HG03175 (cell line): Measurements from ENCODE around the gene C1QTNF1.
"Not testable (repeated sequence)": the region's sequence is repeated elsewhere in the genome, so short reads cannot be mapped to it uniquely, and the experiment has no call there.

Source experiments
- ATAC-seq: cut with Tn5 transposase; IDR thresholded peaks from one replicate; pipeline ENCODE4 v1.9.1; 2021; ENCODE audit warnings: mild to moderate bottlenecking, moderate library complexity; ENCODE audit not compliant: unreplicated experiment

C1QTNF1 gene

GRCh38 chr17:79022507-79022991, 1.4 kb upstream of the C1QTNF1 start:
- ATAC-seq: no peak

- ATAC-seq: no peak
These were observed 726 bp upstream of the C1QTNF1 start for GRCh38 chr17:79023180-79023705.

GRCh38 chr17:79024901-79025737, 1.1 kb downstream of the C1QTNF1 start:
- ATAC-seq: no peak

- no peak for ATAC-seq
These were observed 2.7 kb downstream of the C1QTNF1 start for GRCh38 chr17:79026376-79027273.

GRCh38 chr17:79027274-79027924, 3.4 kb downstream of the C1QTNF1 start:
- no peak for ATAC-seq

GRCh38 chr17:79027925-79028491, 4.0 kb downstream of the C1QTNF1 start:
- ATAC-seq: no peak

GRCh38 chr17:79028496-79029326, 4.7 kb downstream of the C1QTNF1 start:
- ATAC-seq: no peak

- ATAC-seq: no peak
These were observed 5.5 kb downstream of the C1QTNF1 start for GRCh38 chr17:79029327-79030009.

- ATAC-seq: not testable (repeated sequence)
These were observed 6.7 kb downstream of the C1QTNF1 start for GRCh38 chr17:79030636-79031035.

- ATAC-seq: no peak
These were observed 8.3 kb downstream of the C1QTNF1 start for GRCh38 chr17:79031996-79032875.

GRCh38 chr17:79033046-79033616, 9.2 kb downstream of the C1QTNF1 start:
- no peak for ATAC-seq

GRCh38 chr17:79033741-79034501, 10.0 kb downstream of the C1QTNF1 start:
- no peak for ATAC-seq

GRCh38 chr17:79034931-79035485, 11.0 kb downstream of the C1QTNF1 start:
- no peak for ATAC-seq

GRCh38 chr17:79035686-79036085, 11.7 kb downstream of the C1QTNF1 start:
- no peak for ATAC-seq

- ATAC-seq: no peak
These were observed 12.2 kb downstream of the C1QTNF1 start for GRCh38 chr17:79036181-79036580.

- no peak for ATAC-seq
These were observed 12.6 kb downstream of the C1QTNF1 start for GRCh38 chr17:79036596-79036995.
